PC-9 (cell line): ENCODE results near the gene TMEM43.

Source experiments
- CTCF ChIP-seq: fragments of 200-600 bp; sonication (generic); conservative IDR thresholded peaks from 2 replicates; pipeline ENCODE4 v1.6.1; 2017; ENCODE audit warnings: mixed run types, antibody characterized with exemption, mild to moderate bottlenecking, moderate library complexity
- EZH2 ChIP-seq: fragments of 200-600 bp; sonication (generic); IDR thresholded peaks from 2 replicates; pipeline ENCODE4 v1.8.0; 2017; ENCODE audit warnings: antibody characterized with exemption, low read depth

GRCh38 chr3:14122301-14122700 is 2.6 kb upstream of the TMEM43 start:
- TF ChIP-seq EZH2 (no peak), CTCF (no peak)
